WI38 (cell line): ENCODE data around the gene MAP2.

Experiments used
- H3K4me3 ChIP-seq: 2 replicates; pipeline ENCODE4 v1.5.1; 2011; ENCODE audit warnings: low read depth, mild to moderate bottlenecking, control low read depth, low read length
- TF ChIP-seq, protein P1 (sequence below): IDR thresholded peaks from 2 replicates; pipeline ENCODE4 v1.5.1; 2012; ENCODE audit warnings: low read depth, mild to moderate bottlenecking, control low read depth, low read length

Gene MAP2

DNA sequence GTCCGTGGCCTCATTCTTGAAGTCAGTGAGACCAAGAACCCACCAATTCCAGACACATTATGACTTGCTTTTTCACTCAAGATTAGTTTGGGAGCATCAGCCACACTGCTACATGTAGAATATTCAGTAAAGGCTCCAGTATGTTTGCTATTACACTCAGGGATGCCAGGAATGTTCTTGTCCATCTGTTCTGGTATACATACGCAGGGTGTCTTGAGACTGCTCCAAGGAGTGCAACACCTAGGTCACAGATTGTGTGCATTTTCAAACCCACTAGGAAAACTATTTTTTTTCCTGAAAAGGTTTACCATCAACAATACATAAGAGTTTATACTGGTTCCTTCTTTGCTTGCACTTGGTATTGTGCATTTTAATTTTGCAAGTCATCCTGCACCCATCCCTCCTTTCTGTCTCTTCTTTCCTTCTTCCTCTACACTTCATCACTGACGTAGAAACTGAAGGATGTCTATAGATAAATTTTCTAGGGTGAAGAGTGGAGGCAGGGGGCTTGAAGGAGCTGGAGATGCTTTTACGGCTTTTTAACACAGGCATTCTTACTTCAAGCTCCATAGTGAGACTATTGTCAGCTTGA, 35.3 kb upstream of the MAP2 start:
- H3K4me3 ChIP-seq, result no peak overlapping the region
- TF ChIP-seq, protein P1, sequence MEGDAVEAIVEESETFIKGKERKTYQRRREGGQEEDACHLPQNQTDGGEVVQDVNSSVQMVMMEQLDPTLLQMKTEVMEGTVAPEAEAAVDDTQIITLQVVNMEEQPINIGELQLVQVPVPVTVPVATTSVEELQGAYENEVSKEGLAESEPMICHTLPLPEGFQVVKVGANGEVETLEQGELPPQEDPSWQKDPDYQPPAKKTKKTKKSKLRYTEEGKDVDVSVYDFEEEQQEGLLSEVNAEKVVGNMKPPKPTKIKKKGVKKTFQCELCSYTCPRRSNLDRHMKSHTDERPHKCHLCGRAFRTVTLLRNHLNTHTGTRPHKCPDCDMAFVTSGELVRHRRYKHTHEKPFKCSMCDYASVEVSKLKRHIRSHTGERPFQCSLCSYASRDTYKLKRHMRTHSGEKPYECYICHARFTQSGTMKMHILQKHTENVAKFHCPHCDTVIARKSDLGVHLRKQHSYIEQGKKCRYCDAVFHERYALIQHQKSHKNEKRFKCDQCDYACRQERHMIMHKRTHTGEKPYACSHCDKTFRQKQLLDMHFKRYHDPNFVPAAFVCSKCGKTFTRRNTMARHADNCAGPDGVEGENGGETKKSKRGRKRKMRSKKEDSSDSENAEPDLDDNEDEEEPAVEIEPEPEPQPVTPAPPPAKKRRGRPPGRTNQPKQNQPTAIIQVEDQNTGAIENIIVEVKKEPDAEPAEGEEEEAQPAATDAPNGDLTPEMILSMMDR, result no peak

GRCh38 chr2:209389171-209389618, 34.7 kb upstream of the MAP2 start:
- TF ChIP-seq, protein P1, result no peak
- H3K4me3 ChIP-seq, result no peak overlapping the region

DNA sequence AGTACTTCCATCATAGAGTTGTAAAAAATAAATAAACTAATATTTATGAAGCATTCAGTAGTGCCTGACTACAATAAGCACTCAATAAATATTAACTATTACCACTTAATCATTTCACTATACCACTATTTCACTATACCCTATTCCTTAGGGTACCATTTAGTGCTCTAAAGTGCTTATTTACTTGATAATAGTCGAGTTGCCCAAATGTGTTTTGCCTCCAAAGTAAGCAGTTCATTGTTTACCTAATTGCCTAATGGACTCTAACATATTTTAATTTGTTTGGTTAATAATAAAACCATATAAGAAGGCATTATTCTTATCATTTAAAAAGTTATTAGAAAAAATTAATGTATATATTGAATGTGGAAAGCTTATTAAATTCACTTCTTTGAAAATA, 33.0 kb upstream of the MAP2 start:
- TF ChIP-seq, protein P1, result no peak
- no peak overlapping the region for H3K4me3 ChIP-seq

- no peak overlapping the region for H3K4me3 ChIP-seq
- TF ChIP-seq, protein P1, result no peak
Observed at GRCh38 chr2:209391776-209392401, 32.0 kb upstream of the MAP2 start.

DNA sequence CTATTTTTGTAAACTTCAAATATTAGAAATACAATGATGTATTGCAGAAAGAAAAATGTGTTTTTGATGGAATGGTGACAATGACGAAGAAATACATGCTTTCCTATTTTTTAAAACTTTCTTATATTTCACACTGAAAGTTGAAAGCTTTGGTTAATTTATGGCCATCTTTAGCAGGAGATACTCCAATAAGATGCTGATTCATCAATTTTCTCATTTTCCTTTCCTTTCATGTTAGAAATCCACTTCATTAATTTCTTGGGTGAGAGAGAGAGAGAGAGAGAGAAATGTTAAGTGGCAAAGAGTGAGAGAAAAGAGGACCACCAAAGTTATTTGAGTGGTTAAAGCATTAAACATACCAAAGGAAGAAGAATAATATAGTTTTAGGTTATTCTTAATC, 28.6 kb upstream of the MAP2 start:
- TF ChIP-seq, protein P1, result no peak
- H3K4me3 ChIP-seq, result no peak overlapping the region

- TF ChIP-seq, protein P1, result no peak
- no peak overlapping the region for H3K4me3 ChIP-seq
Observed at GRCh38 chr2:209395652-209396051, 28.2 kb upstream of the MAP2 start.

DNA sequence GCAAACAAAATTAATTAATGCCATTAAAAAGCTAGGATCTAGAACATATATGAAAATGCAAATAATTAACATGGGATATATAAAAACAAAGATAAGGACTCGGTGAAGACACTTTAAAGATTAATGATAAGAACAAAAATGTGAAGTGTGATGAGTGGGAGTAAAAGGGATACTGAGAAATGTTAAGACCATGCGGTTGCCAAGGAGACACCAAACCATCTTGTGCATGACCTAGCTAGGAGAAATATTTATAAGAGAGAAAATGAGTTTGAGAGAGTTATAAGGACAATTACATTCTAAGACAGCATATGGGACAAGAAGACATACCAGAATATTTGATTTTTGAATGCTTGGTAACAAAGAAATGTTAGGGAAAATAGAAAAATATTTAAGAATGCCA, 25.4 kb upstream of the MAP2 start:
- no peak overlapping the region for H3K4me3 ChIP-seq
- TF ChIP-seq, protein P1, result no peak
